Pancreas (tissue), 10 donors: ENCODE results near the gene CEP128. TPM values are rescaled to one million over a fixed set of nuclear protein-coding genes. Genes with fewer than 3 reads are reported as not detected.

Experiments
- ATAC-seq, 4 donors: fragments of 200-7000 bp; cut with Tn5 transposase; one replicate each; pipeline versions ENCODE4 v1.8.0 to v1.9.1; 2020; ENCODE audit warnings: mild to moderate bottlenecking in 4 of 4, moderate library complexity in 4 of 4
- DNase-seq, 6 donors: peaks; one replicate each; pipeline ENCODE4 v3.0.0-alpha.2; 2020
- FAIRE-seq: peaks from 2 replicates; lab custom pipeline; 2012; peaks lifted over from hg19 to GRCh38; lab: Jason Lieb, UNC
- H3K27ac ChIP-seq, 4 donors: fragments of 200-600 bp; sonication (generic); 1 replicate in 3 of 4; 2 replicates in 1 of 4; pipeline versions ENCODE4 v1.5.0 to v1.8.0; 2020
- H3K27me3 ChIP-seq, 4 donors: fragments of 200-600 bp; one replicate each; pipeline ENCODE4 v1.8.0; 2021
- H3K36me3 ChIP-seq, 3 donors: fragments of 200-600 bp; sonication (generic) in 1 of 3; one replicate each; pipeline versions ENCODE4 v1.5.0 to v1.8.0; 2020 to 2021
- H3K4me1 ChIP-seq, 3 donors: fragments of 200-600 bp; one replicate each; pipeline ENCODE4 v1.8.0; 2021
- H3K4me3 ChIP-seq, 4 donors: fragments of 200-600 bp; sonication (generic) in 2 of 4; one replicate each; pipeline versions ENCODE4 v1.5.0 to v1.8.0; 2020 to 2021
- H3K9me3 ChIP-seq, 4 donors: fragments of 200-600 bp; one replicate each; pipeline ENCODE4 v1.8.0; 2021
- WGBS, 2 donors: extraction: QIAGEN DNeasy Blood & Tissue Kit; methylation state at CpG; one replicate each; pipeline ENCODE4 v1.1.7; 2013; 5-methylcytosine and 5-hydroxymethylcytosine counted together
- intact Hi-C, 3 donors: fragments of 100-400 bp; cut with DNase I; formaldehyde crosslinking; loops; one replicate each; pipeline versions ENCODE4 v1.11.1 to v1.14.2; 2022
- polyA plus RNA-seq, 2 donors: library from polyadenylated mRNA; stranded (reverse); fragments of 200-250 nt; gene quantifications; one replicate each; pipeline ENCODE4 v1.2.3, GENCODE V29; 2013
- total RNA-seq, 6 donors: library from RNA; stranded (reverse); fragmentation: NEBNext Ultra II Directional in 4 of 6; extraction: Animal tissue kit (Norgen Biotek cat#: 25700) in 4 of 6; gene quantifications; one replicate each; pipeline versions ENCODE4 v1.2.1 to v1.2.4, GENCODE V29; 2021 to 2023
- TF ChIP-seq, protein P1 (sequence below), 4 donors: fragments of 200-600 bp; sonication (generic) in 3 of 4; IDR thresholded peaks; one replicate each; pipeline versions ENCODE4 v1.5.0 to v1.8.0; 2021; ENCODE audit warnings: antibody characterized with exemption in 4 of 4
- donor health status: healthy with polysubstance abuse.
- donor health status: DM: no; HTN: no; CAD: no; lungs with moderate emphysema.
- donor health status: DM: no; HTN: no; CAD: no.
- donor health status: control.
- donor health status: control.
- donor health status: Bipolar disorder and iron deficiency.
- donor health status: DM: yes; HTN: yes; CAD: no.
- donor health status: DM: no; HTN: no; CAD: no.
- donor health status: DM: no; HTN: no; CAD: no.
- donor health status: DM: yes; HTN: yes; CAD: no.

Gene CEP128
- total and polyA plus RNA-seq, 8 donors, result 0.92 to 2.8 (median 2.0) TPM

DNA sequence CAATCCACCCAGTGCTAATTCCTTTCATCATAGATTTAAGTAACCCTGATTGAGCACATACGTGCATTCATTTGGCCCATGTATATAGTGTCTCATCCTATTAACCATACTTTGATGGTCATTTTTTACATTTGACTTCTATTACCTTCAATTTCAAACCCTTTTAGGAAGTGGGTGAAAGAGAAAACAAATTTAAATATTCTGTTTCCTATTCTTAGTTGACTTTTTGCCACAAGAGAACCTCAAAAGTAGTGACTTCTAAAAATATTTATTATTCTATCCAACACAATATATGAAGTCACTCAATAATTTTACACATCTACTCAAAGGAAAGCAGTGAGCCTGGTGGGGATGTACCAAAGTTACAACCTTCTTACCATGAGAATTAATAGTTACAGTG, 164.9 kb downstream of the CEP128 start:
- TF ChIP-seq, protein P1, sequence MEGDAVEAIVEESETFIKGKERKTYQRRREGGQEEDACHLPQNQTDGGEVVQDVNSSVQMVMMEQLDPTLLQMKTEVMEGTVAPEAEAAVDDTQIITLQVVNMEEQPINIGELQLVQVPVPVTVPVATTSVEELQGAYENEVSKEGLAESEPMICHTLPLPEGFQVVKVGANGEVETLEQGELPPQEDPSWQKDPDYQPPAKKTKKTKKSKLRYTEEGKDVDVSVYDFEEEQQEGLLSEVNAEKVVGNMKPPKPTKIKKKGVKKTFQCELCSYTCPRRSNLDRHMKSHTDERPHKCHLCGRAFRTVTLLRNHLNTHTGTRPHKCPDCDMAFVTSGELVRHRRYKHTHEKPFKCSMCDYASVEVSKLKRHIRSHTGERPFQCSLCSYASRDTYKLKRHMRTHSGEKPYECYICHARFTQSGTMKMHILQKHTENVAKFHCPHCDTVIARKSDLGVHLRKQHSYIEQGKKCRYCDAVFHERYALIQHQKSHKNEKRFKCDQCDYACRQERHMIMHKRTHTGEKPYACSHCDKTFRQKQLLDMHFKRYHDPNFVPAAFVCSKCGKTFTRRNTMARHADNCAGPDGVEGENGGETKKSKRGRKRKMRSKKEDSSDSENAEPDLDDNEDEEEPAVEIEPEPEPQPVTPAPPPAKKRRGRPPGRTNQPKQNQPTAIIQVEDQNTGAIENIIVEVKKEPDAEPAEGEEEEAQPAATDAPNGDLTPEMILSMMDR (IDR thresholded peaks at IDR 0.05), result no peak
- Histone ChIP-seq H3K4me1 (no peaks in the 10 kb centered on the region), H3K9me3 (no peaks in the 10 kb centered on the region), H3K36me3 (no peaks in the 10 kb centered on the region), H3K4me3 (no peak overlapping the region), H3K27ac (no peak overlapping the region), H3K27me3 (no peaks in the 10 kb centered on the region)
- 93 to 97% methylated on average over 1 of the region's 1 CpG for WGBS, 2 donors
- DNase-seq (no peak), ATAC-seq (no peak), FAIRE-seq (no peak)
- intact Hi-C loops, result no loop called here

DNA sequence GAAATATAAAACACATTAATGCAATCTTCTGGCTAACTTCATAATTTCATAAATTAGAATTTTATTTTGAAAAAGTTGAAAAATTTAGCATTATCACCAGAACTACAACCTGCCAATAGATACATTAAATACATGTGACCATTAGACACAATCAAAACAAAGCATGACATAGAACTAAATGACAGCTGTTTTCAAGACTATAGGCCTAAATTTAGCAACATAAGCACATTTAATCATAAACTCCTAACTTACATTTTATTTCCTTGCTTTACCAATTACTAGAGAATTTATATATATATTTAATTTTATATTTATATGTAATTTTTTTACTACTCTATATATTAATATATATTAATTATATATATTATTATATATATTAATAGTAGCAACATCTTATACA, 165.4 kb downstream of the CEP128 start:
- TF ChIP-seq, protein P1 (IDR thresholded peaks at IDR 0.05), result no peak
- H3K4me1 ChIP-seq, result no peaks in the 10 kb centered on the region
- H3K36me3 ChIP-seq, result no peaks in the 10 kb centered on the region
- no peak overlapping the region for H3K27ac ChIP-seq
- no peak overlapping the region for H3K4me3 ChIP-seq
- no peaks in the 10 kb centered on the region for H3K9me3 ChIP-seq
- DNase-seq (no peak), ATAC-seq (no peak), FAIRE-seq (no peak)
- no peaks in the 10 kb centered on the region for H3K27me3 ChIP-seq
- intact Hi-C loops, result no loop called here

DNA sequence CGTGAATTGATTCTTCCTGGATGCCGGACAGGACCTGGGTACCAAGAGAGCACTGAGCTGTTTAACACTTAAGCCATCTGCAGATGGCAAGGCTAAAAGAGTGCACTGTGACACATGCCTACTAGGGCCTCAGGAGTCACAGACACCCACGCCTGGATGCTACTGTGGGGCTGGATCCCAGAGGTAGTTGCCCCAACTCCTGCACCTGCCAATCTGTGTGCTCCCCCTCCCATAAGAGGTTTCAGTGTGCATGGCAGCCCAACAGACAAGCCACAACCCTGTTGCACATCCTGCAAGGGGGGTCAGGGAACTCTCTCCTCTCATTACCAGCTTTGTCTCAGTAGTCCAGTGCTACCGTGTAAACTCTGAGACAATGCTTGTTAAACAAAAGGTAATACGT, 169.0 kb downstream of the CEP128 start:
- no peaks in the 10 kb centered on the region for H3K27me3 ChIP-seq
- H3K9me3 ChIP-seq, result no peaks in the 10 kb centered on the region
- no peaks in the 10 kb centered on the region for H3K4me1 ChIP-seq
- TF ChIP-seq, protein P1 (IDR thresholded peaks at IDR 0.05), result no peak
- no peaks in the 10 kb centered on the region for H3K36me3 ChIP-seq
- ATAC-seq (no peak), FAIRE-seq (no peak), DNase-seq (no peak)
- WGBS, 2 donors, result 90 to 91% methylated on average over 5 of the region's 5 CpGs
- no peak overlapping the region for H3K27ac ChIP-seq
- H3K4me3 ChIP-seq, result no peak overlapping the region
- intact Hi-C loops, result no loop called here

DNA sequence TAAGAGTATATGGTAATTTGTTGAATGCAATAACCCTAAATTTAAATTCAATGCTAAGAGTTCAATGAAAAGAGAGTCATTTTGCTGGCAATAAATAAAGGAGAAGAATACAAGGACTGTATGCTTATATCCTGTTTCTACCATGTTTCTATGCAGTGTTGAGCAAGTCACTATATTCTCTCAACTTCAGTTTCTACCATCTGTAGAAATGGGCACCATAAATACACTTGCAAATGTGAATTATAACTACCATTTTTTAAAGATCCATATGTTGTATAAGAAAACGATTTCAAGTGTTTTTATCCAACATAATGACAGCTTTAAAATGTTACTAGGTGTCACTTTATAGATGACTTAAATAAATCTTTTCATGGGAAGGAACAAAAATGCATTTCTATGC, 170.3 kb downstream of the CEP128 start:
- ATAC-seq, result no peak
- FAIRE-seq, result no peak
- TF ChIP-seq, protein P1 (IDR thresholded peaks at IDR 0.05), result no peak
- DNase-seq, result no peak
- Histone ChIP-seq H3K27me3 (no peaks in the 10 kb centered on the region), H3K4me3 (no peak overlapping the region), H3K4me1 (no peaks in the 10 kb centered on the region), H3K27ac (no peak overlapping the region), H3K36me3 (no peaks in the 10 kb centered on the region), H3K9me3 (no peaks in the 10 kb centered on the region)
- 72 to 75% methylated on average over 1 of the region's 1 CpG for WGBS, 2 donors
- intact Hi-C loops, result no loop called here

DNA sequence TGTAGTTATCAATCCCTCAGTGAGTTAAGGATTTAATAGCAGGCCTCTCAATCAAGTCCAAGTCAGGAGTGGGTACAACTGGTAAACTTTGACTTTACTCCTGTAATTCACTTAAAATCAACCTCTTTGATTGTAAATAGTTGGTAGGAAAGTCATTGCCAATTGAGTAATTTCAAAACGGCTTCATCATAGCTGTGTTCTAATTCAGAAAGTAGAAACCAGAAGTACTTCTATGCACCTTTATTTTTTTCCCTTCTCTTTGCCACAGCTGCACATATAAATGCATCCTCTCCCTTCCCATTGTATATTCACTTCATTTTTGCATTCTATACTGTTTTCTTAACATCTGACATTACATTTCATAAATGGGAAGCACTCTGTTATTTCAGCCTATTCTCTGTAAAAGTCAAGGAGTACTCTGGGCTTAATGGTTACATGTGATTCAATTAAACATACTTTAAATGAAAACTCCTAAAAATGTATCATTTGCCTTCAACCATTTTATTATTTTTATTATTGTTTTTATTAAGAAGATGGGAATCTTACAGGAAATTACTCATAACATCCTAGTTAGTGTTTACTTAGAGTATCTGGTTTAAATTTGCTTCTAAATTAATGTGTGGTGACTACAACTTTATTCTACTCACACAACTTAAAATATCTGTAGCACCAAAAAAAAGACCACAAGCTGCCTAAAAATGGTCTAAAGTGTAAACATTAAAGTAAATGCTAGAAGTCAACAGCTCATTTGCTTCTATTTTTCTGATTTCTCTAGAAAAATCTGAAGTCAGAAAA, 171.2 kb downstream of the CEP128 start:
- no peak for DNase-seq
- Histone ChIP-seq H3K27me3 (no peaks in the 10 kb centered on the region), H3K27ac (no peak overlapping the region), H3K9me3 (no peaks in the 10 kb centered on the region), H3K4me1 (no peaks in the 10 kb centered on the region), H3K4me3 (no peak overlapping the region), H3K36me3 (no peaks in the 10 kb centered on the region)
- TF ChIP-seq, protein P1 (IDR thresholded peaks at IDR 0.05), result no peak
- 84 to 88% methylated on average over 1 of the region's 1 CpG for whole genome bisulfite sequencing, 2 donors
- intact Hi-C loops, result no loop called here
- FAIRE-seq, result no peak
- ATAC-seq, result no peak
